HG02798 (cell line): ENCODE data around the gene UBQLN1.
A peak's percentile ranks its signal among the peaks of the same experiment; 100 is the strongest.
"Not testable (repeated sequence)": the region's sequence is repeated elsewhere in the genome, so short reads cannot be mapped to it uniquely, and the experiment has no call there.

Source experiments
- ATAC-seq: cut with Tn5 transposase; IDR thresholded peaks from one replicate; pipeline ENCODE4 v1.9.1; 2021; ENCODE audit warnings: mild to moderate bottlenecking; ENCODE audit not compliant: unreplicated experiment, poor library complexity

The UBQLN1 gene

GRCh38 chr9:83707768-83708514 lies at the start of gene UBQLN1:
Gene UBQLN1 (minus strand): TSS chr9:83707958. CDS start chr9:83707679, 279 bp downstream.
- ATAC-seq = peak; percentile 78

- ATAC-seq = peak; percentile 79
Observed at GRCh38 chr9:83754383-83754977, 46.7 kb upstream of the UBQLN1 start.

- no peak for ATAC-seq
Observed at GRCh38 chr9:83749706-83750105, 41.9 kb upstream of the UBQLN1 start.

- no peak for ATAC-seq
Observed at GRCh38 chr9:83744206-83744605, 36.4 kb upstream of the UBQLN1 start.

GRCh38 chr9:83733739-83734138 lies 26.0 kb upstream of the UBQLN1 start:
- ATAC-seq = no peak

GRCh38 chr9:83728591-83729368 lies 21.0 kb upstream of the UBQLN1 start:
- not testable (repeated sequence) for ATAC-seq

- no peak for ATAC-seq
Observed at GRCh38 chr9:83724436-83724835, 16.7 kb upstream of the UBQLN1 start.

- no peak for ATAC-seq
Observed at GRCh38 chr9:83722726-83723495, 15.2 kb upstream of the UBQLN1 start.

- ATAC-seq = no peak
Observed at GRCh38 chr9:83721509-83721908, 13.8 kb upstream of the UBQLN1 start.

GRCh38 chr9:83715794-83716193 lies 8.0 kb upstream of the UBQLN1 start:
- ATAC-seq = no peak

- ATAC-seq = no peak
Observed at GRCh38 chr9:83715221-83715620, 7.5 kb upstream of the UBQLN1 start.

GRCh38 chr9:83714329-83714728 lies 6.6 kb upstream of the UBQLN1 start:
- peak; percentile 42 for ATAC-seq

- ATAC-seq = peak; percentile 49
Observed at GRCh38 chr9:83708515-83709158, 879 bp upstream of the UBQLN1 start.

- ATAC-seq = peak; percentile 47
Observed at GRCh38 chr9:83707518-83707767, 315 bp downstream of the UBQLN1 start.

GRCh38 chr9:83706676-83707517 lies 861 bp downstream of the UBQLN1 start:
- ATAC-seq = peak; percentile 8

- ATAC-seq = peak; percentile 22
Observed at GRCh38 chr9:83705219-83705651, 2.5 kb downstream of the UBQLN1 start.

GRCh38 chr9:83701769-83702168 lies 6.0 kb downstream of the UBQLN1 start:
- no peak for ATAC-seq

- ATAC-seq = no peak
Observed at GRCh38 chr9:83701286-83701685, 6.5 kb downstream of the UBQLN1 start.

GRCh38 chr9:83699615-83700014 lies 8.1 kb downstream of the UBQLN1 start:
- peak; percentile 57 for ATAC-seq
